GM06990 (cell line): ENCODE results near the gene LOXHD1.

ENCODE experiments used
- DNase-seq: peaks from one replicate; pipeline ENCODE4 v3.0.0-alpha.2; 2011; ENCODE audit not compliant: insufficient read length; ENCODE audit errors: extremely low read depth
- H3K27me3 ChIP-seq: replicated peaks from 2 replicates; pipeline ENCODE4 v1.6.0; 2011; ENCODE audit warnings: low read length; ENCODE audit not compliant: control insufficient read depth, insufficient read depth
- H3K36me3 ChIP-seq: 2 replicates; pipeline ENCODE4 v1.5.1; 2011; ENCODE audit warnings: low read length; ENCODE audit not compliant: control insufficient read depth, insufficient read depth
- H3K4me3 ChIP-seq: replicated peaks from 2 replicates; pipeline ENCODE4 v1.5.1; 2011; ENCODE audit warnings: low read depth, mild to moderate bottlenecking, control low read depth, low read length
- TF ChIP-seq, protein P1 (sequence below): IDR thresholded peaks from 2 replicates; pipeline ENCODE4 v1.5.1; 2011; ENCODE audit warnings: low read length, control low read depth, mild to moderate bottlenecking, inconsistent platforms; ENCODE audit not compliant: insufficient read depth, poor library complexity, severe bottlenecking

The LOXHD1 gene

DNA sequence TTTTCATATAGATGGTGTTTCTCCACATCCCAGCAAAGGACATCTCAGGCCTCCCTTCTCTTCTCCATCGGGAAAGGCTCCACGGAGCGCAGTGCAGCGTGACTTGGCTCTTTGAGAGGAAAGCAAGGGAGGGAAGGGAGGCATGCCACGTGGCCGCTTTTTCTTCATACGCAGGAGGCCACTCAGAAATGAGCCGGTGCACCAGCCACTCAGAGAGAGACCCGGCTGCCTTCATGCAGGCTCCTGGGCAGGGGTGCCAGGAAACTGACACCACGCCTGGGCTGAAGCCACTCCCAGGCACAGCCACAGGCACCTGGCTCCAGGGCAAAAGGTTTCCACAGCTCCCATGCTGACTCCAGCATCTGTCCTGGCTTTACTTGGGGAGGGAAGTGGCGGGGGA, 11.1 kb upstream of the LOXHD1 start:
- no peaks in the 10 kb centered on the region for H3K27me3 ChIP-seq
- TF ChIP-seq, protein P1, sequence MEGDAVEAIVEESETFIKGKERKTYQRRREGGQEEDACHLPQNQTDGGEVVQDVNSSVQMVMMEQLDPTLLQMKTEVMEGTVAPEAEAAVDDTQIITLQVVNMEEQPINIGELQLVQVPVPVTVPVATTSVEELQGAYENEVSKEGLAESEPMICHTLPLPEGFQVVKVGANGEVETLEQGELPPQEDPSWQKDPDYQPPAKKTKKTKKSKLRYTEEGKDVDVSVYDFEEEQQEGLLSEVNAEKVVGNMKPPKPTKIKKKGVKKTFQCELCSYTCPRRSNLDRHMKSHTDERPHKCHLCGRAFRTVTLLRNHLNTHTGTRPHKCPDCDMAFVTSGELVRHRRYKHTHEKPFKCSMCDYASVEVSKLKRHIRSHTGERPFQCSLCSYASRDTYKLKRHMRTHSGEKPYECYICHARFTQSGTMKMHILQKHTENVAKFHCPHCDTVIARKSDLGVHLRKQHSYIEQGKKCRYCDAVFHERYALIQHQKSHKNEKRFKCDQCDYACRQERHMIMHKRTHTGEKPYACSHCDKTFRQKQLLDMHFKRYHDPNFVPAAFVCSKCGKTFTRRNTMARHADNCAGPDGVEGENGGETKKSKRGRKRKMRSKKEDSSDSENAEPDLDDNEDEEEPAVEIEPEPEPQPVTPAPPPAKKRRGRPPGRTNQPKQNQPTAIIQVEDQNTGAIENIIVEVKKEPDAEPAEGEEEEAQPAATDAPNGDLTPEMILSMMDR: no peak
- H3K36me3 ChIP-seq: no peaks in the 10 kb centered on the region
- no peak overlapping the region for H3K4me3 ChIP-seq
- no peak for DNase-seq

DNA sequence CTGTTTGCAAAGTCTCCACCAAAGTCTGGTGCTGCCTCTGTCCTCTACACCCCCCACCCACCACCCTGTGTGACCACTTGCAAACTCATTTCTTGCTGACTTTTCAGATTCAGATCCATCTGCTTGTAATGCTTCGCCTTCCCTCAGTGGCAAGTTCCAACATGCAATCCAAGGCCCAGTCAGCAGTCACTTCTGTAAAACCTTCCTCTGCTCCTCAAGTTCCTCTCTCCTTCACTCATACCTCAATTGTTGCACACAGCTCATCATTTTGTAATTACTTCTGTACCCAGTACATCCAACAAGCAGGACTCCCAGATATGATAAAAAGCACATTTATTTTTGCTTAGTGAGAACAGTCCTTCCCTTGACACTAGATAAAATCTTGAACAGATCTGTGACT, 6.5 kb upstream of the LOXHD1 start:
- TF ChIP-seq, protein P1: no peak
- H3K27me3 ChIP-seq: no peaks in the 10 kb centered on the region
- no peak for DNase-seq
- no peak overlapping the region for H3K4me3 ChIP-seq
- no peaks in the 10 kb centered on the region for H3K36me3 ChIP-seq

DNA sequence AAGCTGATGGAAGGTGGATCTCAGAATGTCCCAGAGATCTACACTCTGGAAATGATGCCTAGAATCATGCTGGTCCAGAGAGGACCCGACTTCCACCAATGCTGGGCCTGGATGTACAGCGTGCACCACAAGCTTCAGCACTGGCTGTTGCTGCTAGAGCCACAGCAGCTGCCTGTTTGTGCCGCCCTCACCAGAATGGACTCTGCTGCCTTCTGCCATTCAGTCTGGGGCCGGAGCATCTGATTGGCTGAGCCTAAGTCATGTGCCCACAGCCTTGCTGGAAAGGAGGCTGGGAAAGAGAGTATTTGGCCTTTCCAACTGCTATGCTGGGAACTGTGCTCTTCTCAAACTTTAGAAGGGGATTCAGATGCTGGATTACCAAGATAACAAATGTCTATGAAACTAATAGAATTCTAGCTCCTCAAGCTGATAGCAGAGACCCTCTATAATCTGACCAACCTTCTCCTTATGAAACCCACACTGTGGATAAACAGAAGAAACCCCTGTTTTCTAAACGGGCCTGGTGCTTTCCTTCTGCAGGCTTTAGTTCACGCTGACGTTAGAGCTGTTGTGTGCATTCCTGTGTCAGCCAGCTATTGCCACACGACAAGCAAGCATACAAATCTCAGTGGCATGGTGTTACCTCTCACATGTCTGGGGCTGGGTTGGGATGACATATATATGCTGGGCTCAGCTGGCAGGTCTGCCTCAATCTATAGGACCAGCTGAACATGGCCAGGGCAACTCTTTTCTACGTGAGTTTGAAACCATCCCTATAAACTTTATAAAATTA, 4.1 kb upstream of the LOXHD1 start:
- no peak for DNase-seq
- Histone ChIP-seq H3K36me3 (no peaks in the 10 kb centered on the region), H3K4me3 (no peak overlapping the region), H3K27me3 (no peaks in the 10 kb centered on the region)
- TF ChIP-seq, protein P1: no peak

DNA sequence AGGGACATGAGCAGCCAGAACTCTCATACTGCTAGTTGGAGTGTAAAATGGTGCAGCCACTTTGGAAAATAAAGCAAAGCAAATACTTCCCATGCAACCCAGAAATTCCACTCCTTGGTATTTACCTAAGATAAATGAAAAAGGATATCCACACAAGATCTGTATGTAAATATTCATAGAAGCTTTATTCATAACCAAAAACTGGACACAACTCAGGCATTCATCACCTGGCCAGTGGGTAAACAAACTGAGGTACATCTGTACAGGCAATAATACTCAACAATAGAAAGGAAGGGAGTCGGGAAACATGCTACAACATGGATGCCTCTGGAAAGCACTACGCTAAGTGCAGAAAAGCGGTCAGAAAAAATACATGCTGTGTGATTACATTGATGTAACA, 2.5 kb upstream of the LOXHD1 start:
- TF ChIP-seq, protein P1: no peak
- Histone ChIP-seq H3K27me3 (no peaks in the 10 kb centered on the region; the same call in 1 of the 2 replicates), H3K4me3 (no peak overlapping the region), H3K36me3 (no peaks in the 10 kb centered on the region)
- no peak for DNase-seq

DNA sequence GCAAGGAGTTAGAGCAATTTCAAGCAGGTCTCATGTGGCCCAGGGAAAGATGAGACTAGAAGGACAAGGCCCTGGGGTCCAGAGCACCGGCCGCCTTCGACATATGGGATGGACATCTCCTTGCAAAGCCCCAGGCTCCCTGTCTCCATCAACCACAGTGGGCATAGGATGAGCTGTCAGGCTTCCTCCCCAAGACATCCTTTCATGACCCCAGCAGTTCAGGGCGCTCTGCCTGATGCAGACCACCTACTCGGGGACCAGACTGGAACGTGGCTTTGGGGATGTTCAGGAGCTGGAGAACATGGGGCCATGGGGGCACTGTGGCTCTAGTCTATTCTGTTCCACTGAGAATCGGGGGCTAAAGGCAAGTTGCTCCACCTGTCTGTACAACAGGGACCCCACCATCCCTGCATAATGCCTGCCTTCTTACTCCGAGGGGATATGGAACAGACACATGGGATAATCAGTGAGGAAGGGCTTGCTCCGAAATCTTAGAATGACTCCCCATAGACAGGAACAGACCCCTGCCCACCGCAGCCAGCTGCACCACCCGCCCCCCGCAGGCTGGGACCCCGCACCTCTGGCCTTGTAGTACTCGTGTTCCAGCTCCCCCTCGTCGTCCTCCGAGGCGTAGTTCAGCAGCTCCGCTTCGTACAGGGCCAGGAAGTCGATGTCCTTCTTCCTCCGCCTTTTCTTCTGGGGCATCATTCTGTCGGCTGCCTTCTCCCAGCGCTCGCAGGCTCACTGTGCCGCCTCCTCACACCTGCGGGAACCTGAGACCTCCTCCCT, 500 bp downstream of the LOXHD1 start:
- TF ChIP-seq, protein P1: no peak
- Histone ChIP-seq H3K27me3 (no peaks in the 10 kb centered on the region; the same call in 1 of the 2 replicates), H3K4me3 (no peak overlapping the region), H3K36me3 (no peaks in the 10 kb centered on the region)
- DNase-seq: no peak
